ENCODE results near the gene TMPRSS12.
"Not testable (repeated sequence)": the region's sequence is repeated elsewhere in the genome, so short reads cannot be mapped to it uniquely, and the experiment has no call there.

The TMPRSS12 gene

GRCh38 chr12:50842637-50843493 is at the start of gene TMPRSS12:
Gene TMPRSS12 (plus strand): TSS chr12:50842926. CDS start chr12:50842965, 39 bp downstream.
- no peak for DNase-seq (ENCODE audit: low read depth)

- no peak for DNase-seq (ENCODE audit: low read depth)
Observed at GRCh38 chr12:50799908-50800307, 42.8 kb upstream of the TMPRSS12 start.

- DNase-seq (ENCODE audit: low read depth) = no peak
Observed at GRCh38 chr12:50803230-50803875, 39.4 kb upstream of the TMPRSS12 start.

GRCh38 chr12:50806176-50806575 is 36.5 kb upstream of the TMPRSS12 start:
- DNase-seq (ENCODE audit: low read depth) = peak; percentile 72

GRCh38 chr12:50809131-50809530 is 33.6 kb upstream of the TMPRSS12 start:
- not testable (repeated sequence) for DNase-seq (ENCODE audit: low read depth)

- not testable (repeated sequence) for DNase-seq (ENCODE audit: low read depth)
Observed at GRCh38 chr12:50814921-50815320, 27.8 kb upstream of the TMPRSS12 start.

- DNase-seq (ENCODE audit: low read depth) = no peak
Observed at GRCh38 chr12:50820177-50820576, 22.5 kb upstream of the TMPRSS12 start.

- DNase-seq (ENCODE audit: low read depth) = no peak
Observed at GRCh38 chr12:50822082-50822481, 20.6 kb upstream of the TMPRSS12 start.

- not testable (repeated sequence) for DNase-seq (ENCODE audit: low read depth)
Observed at GRCh38 chr12:50823724-50824123, 19.0 kb upstream of the TMPRSS12 start.

GRCh38 chr12:50824914-50825313 is 17.8 kb upstream of the TMPRSS12 start:
- no peak for DNase-seq (ENCODE audit: low read depth)

GRCh38 chr12:50825372-50825838 is 17.3 kb upstream of the TMPRSS12 start:
- DNase-seq (ENCODE audit: low read depth) = peak; percentile 73

GRCh38 chr12:50828121-50828520 is 14.6 kb upstream of the TMPRSS12 start:
- DNase-seq (ENCODE audit: low read depth) = no peak

- DNase-seq (ENCODE audit: low read depth) = no peak
Observed at GRCh38 chr12:50828886-50829285, 13.8 kb upstream of the TMPRSS12 start.

- not testable (repeated sequence) for DNase-seq (ENCODE audit: low read depth)
Observed at GRCh38 chr12:50833801-50834200, 8.9 kb upstream of the TMPRSS12 start.

GRCh38 chr12:50839042-50839441 is 3.7 kb upstream of the TMPRSS12 start:
- no peak for DNase-seq (ENCODE audit: low read depth)

GRCh38 chr12:50840809-50841487 is 1.8 kb upstream of the TMPRSS12 start:
- no peak for DNase-seq (ENCODE audit: low read depth)

- DNase-seq (ENCODE audit: low read depth) = no peak
Observed at GRCh38 chr12:50841716-50842531, 802 bp upstream of the TMPRSS12 start.

GRCh38 chr12:50845021-50845647 is 2.4 kb downstream of the TMPRSS12 start:
- no peak for DNase-seq (ENCODE audit: low read depth)

- no peak for DNase-seq (ENCODE audit: low read depth)
Observed at GRCh38 chr12:50848963-50849362, 6.2 kb downstream of the TMPRSS12 start.

GRCh38 chr12:50855218-50855617 is 12.5 kb downstream of the TMPRSS12 start:
- DNase-seq (ENCODE audit: low read depth) = not testable (repeated sequence)

GRCh38 chr12:50855679-50856078 is 13.0 kb downstream of the TMPRSS12 start:
- not testable (repeated sequence) for DNase-seq (ENCODE audit: low read depth)
